ENCODE measurements around the gene ARID3B.

The ARID3B gene

GRCh38 chr15:74619916-74620635, 79.1 kb downstream of the ARID3B start:
- peaks cover 58% of the 10 kb centered on the region for H3K36me3 ChIP-seq (ENCODE audit: insufficient read depth, low read length)
- H3K4me3 ChIP-seq (ENCODE audit: low read depth in 1 of 2, low read length in 2 of 2) = no peak overlapping the region
- H3K9ac ChIP-seq (ENCODE audit: low read length) = no peak overlapping the region
- peaks cover 31% of the 10 kb centered on the region for H3K4me1 ChIP-seq (ENCODE audit: insufficient read depth, low read length)
- H3K27ac ChIP-seq (ENCODE audit: low read depth, low read length) = no peak overlapping the region
- no peaks in the 10 kb centered on the region for H3K27me3 ChIP-seq (ENCODE audit: control insufficient read depth in 1 of 2, insufficient read depth in 2 of 2, low read length in 2 of 2)
- H3K9me3 ChIP-seq (ENCODE audit: low read length) = no peaks in the 10 kb centered on the region

- Histone ChIP-seq H3K4me1 (ENCODE audit: insufficient read depth, low read length) (peaks cover 31% of the 10 kb centered on the region), H3K27me3 (ENCODE audit: control insufficient read depth in 1 of 2, insufficient read depth in 2 of 2, low read length in 2 of 2) (no peaks in the 10 kb centered on the region), H3K4me3 (ENCODE audit: low read depth in 1 of 2, low read length in 2 of 2) (no peak overlapping the region), H3K36me3 (ENCODE audit: insufficient read depth, low read length) (peaks cover 66% of the 10 kb centered on the region), H3K27ac (ENCODE audit: low read depth, low read length) (peak overlapping the region; percentile 22), H3K9ac (ENCODE audit: low read length) (no peak overlapping the region), H3K9me3 (ENCODE audit: low read length) (no peaks in the 10 kb centered on the region)
Measured at GRCh38 chr15:74620636-74621545, 79.9 kb downstream of the ARID3B start.

- Histone ChIP-seq H3K4me1 (ENCODE audit: insufficient read depth, low read length) (peaks cover 28% of the 10 kb centered on the region), H3K36me3 (ENCODE audit: insufficient read depth, low read length) (peaks cover 73% of the 10 kb centered on the region), H3K9ac (ENCODE audit: low read length) (no peak overlapping the region), H3K27ac (ENCODE audit: low read depth, low read length) (no peak overlapping the region), H3K9me3 (ENCODE audit: low read length) (no peaks in the 10 kb centered on the region), H3K27me3 (ENCODE audit: control insufficient read depth in 1 of 2, insufficient read depth in 2 of 2, low read length in 2 of 2) (no peaks in the 10 kb centered on the region), H3K4me3 (ENCODE audit: low read depth in 1 of 2, low read length in 2 of 2) (no peak overlapping the region)
Measured at GRCh38 chr15:74621546-74621920, 80.5 kb downstream of the ARID3B start.

GRCh38 chr15:74621936-74622335, 80.9 kb downstream of the ARID3B start:
- H3K4me1 ChIP-seq (ENCODE audit: insufficient read depth, low read length) = peaks cover 24% of the 10 kb centered on the region
- no peaks in the 10 kb centered on the region for H3K9me3 ChIP-seq (ENCODE audit: low read length)
- H3K4me3 ChIP-seq (ENCODE audit: low read depth in 1 of 2, low read length in 2 of 2) = no peak overlapping the region
- no peak overlapping the region for H3K27ac ChIP-seq (ENCODE audit: low read depth, low read length)
- peaks cover 77% of the 10 kb centered on the region for H3K36me3 ChIP-seq (ENCODE audit: insufficient read depth, low read length)
- H3K9ac ChIP-seq (ENCODE audit: low read length) = no peak overlapping the region
- no peaks in the 10 kb centered on the region for H3K27me3 ChIP-seq (ENCODE audit: control insufficient read depth in 1 of 2, insufficient read depth in 2 of 2, low read length in 2 of 2)

GRCh38 chr15:74622758-74623157, 81.7 kb downstream of the ARID3B start:
- H3K4me3 ChIP-seq (ENCODE audit: low read depth in 1 of 2, low read length in 2 of 2) = no peak overlapping the region
- H3K4me1 ChIP-seq (ENCODE audit: insufficient read depth, low read length) = peaks cover 16% of the 10 kb centered on the region
- no peaks in the 10 kb centered on the region for H3K9me3 ChIP-seq (ENCODE audit: low read length)
- no peak overlapping the region for H3K9ac ChIP-seq (ENCODE audit: low read length)
- no peaks in the 10 kb centered on the region for H3K27me3 ChIP-seq (ENCODE audit: control insufficient read depth in 1 of 2, insufficient read depth in 2 of 2, low read length in 2 of 2)
- H3K27ac ChIP-seq (ENCODE audit: low read depth, low read length) = no peak overlapping the region
- peaks cover 85% of the 10 kb centered on the region for H3K36me3 ChIP-seq (ENCODE audit: insufficient read depth, low read length)

- H3K9ac ChIP-seq (ENCODE audit: low read length) = no peak overlapping the region
- no peaks in the 10 kb centered on the region for H3K9me3 ChIP-seq (ENCODE audit: low read length)
- H3K36me3 ChIP-seq (ENCODE audit: insufficient read depth, low read length) = peaks cover 97% of the 10 kb centered on the region
- no peak overlapping the region for H3K27ac ChIP-seq (ENCODE audit: low read depth, low read length)
- no peaks in the 10 kb centered on the region for H3K27me3 ChIP-seq (ENCODE audit: control insufficient read depth in 1 of 2, insufficient read depth in 2 of 2, low read length in 2 of 2)
- peaks cover 7% of the 10 kb centered on the region for H3K4me1 ChIP-seq (ENCODE audit: insufficient read depth, low read length)
- no peak overlapping the region for H3K4me3 ChIP-seq (ENCODE audit: low read depth in 1 of 2, low read length in 2 of 2)
Measured at GRCh38 chr15:74624020-74624602, 83.1 kb downstream of the ARID3B start.

- no peak overlapping the region for H3K4me3 ChIP-seq (ENCODE audit: low read depth in 1 of 2, low read length in 2 of 2)
- peaks cover 4% of the 10 kb centered on the region for H3K4me1 ChIP-seq (ENCODE audit: insufficient read depth, low read length)
- H3K9me3 ChIP-seq (ENCODE audit: low read length) = no peaks in the 10 kb centered on the region
- no peak overlapping the region for H3K27ac ChIP-seq (ENCODE audit: low read depth, low read length)
- no peaks in the 10 kb centered on the region for H3K27me3 ChIP-seq (ENCODE audit: control insufficient read depth in 1 of 2, insufficient read depth in 2 of 2, low read length in 2 of 2)
- no peak overlapping the region for H3K9ac ChIP-seq (ENCODE audit: low read length)
- peaks cover 92% of the 10 kb centered on the region for H3K36me3 ChIP-seq (ENCODE audit: insufficient read depth, low read length)
Measured at GRCh38 chr15:74625693-74626092, 84.7 kb downstream of the ARID3B start.

GRCh38 chr15:74626336-74626735, 85.3 kb downstream of the ARID3B start:
- Histone ChIP-seq H3K27ac (ENCODE audit: low read depth, low read length) (no peak overlapping the region), H3K4me3 (ENCODE audit: low read depth in 1 of 2, low read length in 2 of 2) (no peak overlapping the region), H3K36me3 (ENCODE audit: insufficient read depth, low read length) (peaks cover 92% of the 10 kb centered on the region), H3K9ac (ENCODE audit: low read length) (no peak overlapping the region), H3K9me3 (ENCODE audit: low read length) (no peaks in the 10 kb centered on the region), H3K27me3 (ENCODE audit: control insufficient read depth in 1 of 2, insufficient read depth in 2 of 2, low read length in 2 of 2) (no peaks in the 10 kb centered on the region), H3K4me1 (ENCODE audit: insufficient read depth, low read length) (no peaks in the 10 kb centered on the region)

- H3K9me3 ChIP-seq (ENCODE audit: low read length) = no peaks in the 10 kb centered on the region
- no peaks in the 10 kb centered on the region for H3K27me3 ChIP-seq (ENCODE audit: control insufficient read depth in 1 of 2, insufficient read depth in 2 of 2, low read length in 2 of 2)
- H3K4me3 ChIP-seq (ENCODE audit: low read depth in 1 of 2, low read length in 2 of 2) = no peak overlapping the region
- H3K27ac ChIP-seq (ENCODE audit: low read depth, low read length) = no peak overlapping the region
- peaks cover 90% of the 10 kb centered on the region for H3K36me3 ChIP-seq (ENCODE audit: insufficient read depth, low read length)
- no peaks in the 10 kb centered on the region for H3K4me1 ChIP-seq (ENCODE audit: insufficient read depth, low read length)
- no peak overlapping the region for H3K9ac ChIP-seq (ENCODE audit: low read length)
Measured at GRCh38 chr15:74626752-74627692, 86.0 kb downstream of the ARID3B start.

- no peak overlapping the region for H3K27ac ChIP-seq (ENCODE audit: low read depth, low read length)
- H3K27me3 ChIP-seq (ENCODE audit: control insufficient read depth in 1 of 2, insufficient read depth in 2 of 2, low read length in 2 of 2) = no peaks in the 10 kb centered on the region
- peaks cover 90% of the 10 kb centered on the region for H3K36me3 ChIP-seq (ENCODE audit: insufficient read depth, low read length)
- no peak overlapping the region for H3K9ac ChIP-seq (ENCODE audit: low read length)
- H3K4me3 ChIP-seq (ENCODE audit: low read depth in 1 of 2, low read length in 2 of 2) = no peak overlapping the region
- no peaks in the 10 kb centered on the region for H3K4me1 ChIP-seq (ENCODE audit: insufficient read depth, low read length)
- H3K9me3 ChIP-seq (ENCODE audit: low read length) = no peaks in the 10 kb centered on the region
Measured at GRCh38 chr15:74627766-74628165, 86.7 kb downstream of the ARID3B start.

GRCh38 chr15:74628199-74628598, 87.2 kb downstream of the ARID3B start:
- Histone ChIP-seq H3K27me3 (ENCODE audit: control insufficient read depth in 1 of 2, insufficient read depth in 2 of 2, low read length in 2 of 2) (no peaks in the 10 kb centered on the region), H3K4me1 (ENCODE audit: insufficient read depth, low read length) (no peaks in the 10 kb centered on the region), H3K9me3 (ENCODE audit: low read length) (no peaks in the 10 kb centered on the region), H3K27ac (ENCODE audit: low read depth, low read length) (no peak overlapping the region), H3K36me3 (ENCODE audit: insufficient read depth, low read length) (peaks cover 90% of the 10 kb centered on the region), H3K4me3 (ENCODE audit: low read depth in 1 of 2, low read length in 2 of 2) (no peak overlapping the region), H3K9ac (ENCODE audit: low read length) (no peak overlapping the region)
